COR-L47 (cell line): ENCODE data around the gene ZMAT3.
A peak's percentile ranks its signal among the peaks of the same experiment; 100 is the strongest.

Experiments used
- DNase-seq: peaks from one replicate; lab custom pipeline; 2025; lab: John Stamatoyannopoulos, UW

ZMAT3 gene

GRCh38 chr3:179021119-179021903 is 50.3 kb downstream of the ZMAT3 start:
- DNase-seq: no peak

GRCh38 chr3:179020112-179020511 is 51.5 kb downstream of the ZMAT3 start:
- DNase-seq: peak; percentile 12

GRCh38 chr3:179018808-179019207 is 52.8 kb downstream of the ZMAT3 start:
- DNase-seq: no peak

GRCh38 chr3:179016979-179017670 is 54.5 kb downstream of the ZMAT3 start:
- no peak for DNase-seq

- peak; percentile 77 for DNase-seq
Observed at GRCh38 chr3:179015551-179016020, 56.0 kb downstream of the ZMAT3 start.

- no peak for DNase-seq
Observed at GRCh38 chr3:179005706-179006105, 65.9 kb downstream of the ZMAT3 start.

- DNase-seq: no peak
Observed at GRCh38 chr3:179005213-179005612, 66.4 kb downstream of the ZMAT3 start.

- no peak for DNase-seq
Observed at GRCh38 chr3:179000659-179001058, 71.0 kb downstream of the ZMAT3 start.

GRCh38 chr3:179000144-179000543 is 71.5 kb downstream of the ZMAT3 start:
- no peak for DNase-seq

- no peak for DNase-seq
Observed at GRCh38 chr3:178996399-178996798, 75.2 kb downstream of the ZMAT3 start.

- DNase-seq: no peak
Observed at GRCh38 chr3:178990293-178990692, 81.3 kb downstream of the ZMAT3 start.

GRCh38 chr3:178989821-178990220 is 81.8 kb downstream of the ZMAT3 start:
- DNase-seq: no peak

GRCh38 chr3:178987745-178988144 is 83.9 kb downstream of the ZMAT3 start:
- DNase-seq: no peak

GRCh38 chr3:178986456-178986855 is 85.2 kb downstream of the ZMAT3 start:
- no peak for DNase-seq

GRCh38 chr3:178982137-178982536 is 89.5 kb downstream of the ZMAT3 start:
- no peak for DNase-seq

GRCh38 chr3:178975320-178975719 is 96.3 kb downstream of the ZMAT3 start:
- DNase-seq: no peak

- DNase-seq: no peak
Observed at GRCh38 chr3:178971614-178972013, 100.0 kb downstream of the ZMAT3 start.

- no peak for DNase-seq
Observed at GRCh38 chr3:178969004-178969700, 102.5 kb downstream of the ZMAT3 start.
